Hematopoietic multipotent progenitor cell (in vitro differentiated cells): ENCODE data around the gene PVR. TPM values are rescaled to one million over a fixed set of nuclear protein-coding genes. Genes with fewer than 3 reads are reported as not detected.

Source experiments
- DNase-seq, 3 donors: peaks; one replicate each; pipeline ENCODE4 v3.0.0-alpha.2; 2011 to 2015; ENCODE audit warnings: low read depth in 2 of 3, low spot score in 2 of 3
- total RNA-seq: library from RNA; depleted of rRNA; stranded (reverse); fragments of >200 nt; gene quantifications from one replicate; pipeline ENCODE4 v1.2.3, GENCODE V29; 2012

PVR gene
- total RNA-seq, 1 donor, result 29.9 TPM

GRCh38 chr19:44642377-44642776 is 1.3 kb upstream of the PVR start:
- DNase-seq, result no peak

- no peak for DNase-seq
Observed at GRCh38 chr19:44644402-44645016, 799 bp downstream of the PVR start.

GRCh38 chr19:44645407-44646048 is 1.8 kb downstream of the PVR start:
- DNase-seq, result no peak

GRCh38 chr19:44646049-44646416 is 2.3 kb downstream of the PVR start:
- no peak for DNase-seq

- no peak for DNase-seq
Observed at GRCh38 chr19:44647144-44647543, 3.4 kb downstream of the PVR start.

- no peak for DNase-seq
Observed at GRCh38 chr19:44648631-44649251, 5.0 kb downstream of the PVR start.

- DNase-seq, result no peak
Observed at GRCh38 chr19:44649578-44650145, 6.0 kb downstream of the PVR start.

- no peak for DNase-seq
Observed at GRCh38 chr19:44653343-44653742, 9.6 kb downstream of the PVR start.

- peak; percentile 31 to 91 (median 89) for DNase-seq
Observed at GRCh38 chr19:44653977-44654774, 10.5 kb downstream of the PVR start.

GRCh38 chr19:44657211-44657921 is 13.7 kb downstream of the PVR start:
- DNase-seq, result peak; percentile 37 to 84 (median 74)

- no peak for DNase-seq
Observed at GRCh38 chr19:44658069-44658733, 14.5 kb downstream of the PVR start.

GRCh38 chr19:44660081-44660480 is 16.4 kb downstream of the PVR start:
- no peak for DNase-seq

GRCh38 chr19:44661205-44661604 is 17.5 kb downstream of the PVR start:
- DNase-seq, result no peak

GRCh38 chr19:44661904-44662303 is 18.2 kb downstream of the PVR start:
- DNase-seq, result no peak

- DNase-seq, result no peak
Observed at GRCh38 chr19:44662691-44663385, 19.1 kb downstream of the PVR start.

GRCh38 chr19:44663996-44664395 is 20.3 kb downstream of the PVR start:
- DNase-seq, result no peak

- no peak for DNase-seq
Observed at GRCh38 chr19:44664976-44665375, 21.3 kb downstream of the PVR start.

GRCh38 chr19:44666852-44667556 is 23.3 kb downstream of the PVR start:
- no peak for DNase-seq
